ENCODE results near the gene LRP2.

DNA sequence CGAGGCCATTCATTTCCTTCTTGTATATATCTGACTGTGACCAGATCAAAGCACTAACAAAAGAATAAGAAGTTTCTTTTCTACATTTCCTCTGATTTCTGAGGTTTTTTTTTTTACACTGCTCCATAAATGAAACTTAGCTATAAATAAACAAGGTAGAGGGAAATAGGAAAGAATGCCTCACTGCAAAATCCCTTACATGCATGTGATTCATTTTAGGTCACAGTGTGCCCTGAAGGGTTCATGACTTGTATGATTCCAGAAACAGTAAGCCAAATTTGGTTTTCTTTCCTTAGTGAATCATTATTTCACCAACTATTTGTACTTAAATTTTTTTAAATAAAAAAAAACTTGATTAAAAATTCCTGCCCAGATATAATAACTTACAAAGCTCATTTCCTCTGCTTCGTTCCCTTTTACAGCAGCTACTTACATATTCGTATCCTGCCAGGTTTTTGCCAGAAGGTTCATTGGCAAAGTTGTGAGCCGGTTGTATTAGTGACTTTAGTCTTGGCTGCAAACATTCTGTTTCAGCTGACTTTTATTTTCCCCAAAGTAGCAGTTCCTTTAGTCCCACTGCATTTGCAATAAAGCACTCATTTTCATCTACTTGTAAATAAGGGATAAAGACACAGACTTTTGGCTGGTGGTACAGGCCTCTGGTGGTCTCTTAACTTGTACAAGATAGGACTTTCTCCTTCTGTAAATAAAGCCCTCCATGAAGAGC, 58.6 kb downstream of the LRP2 start:
- TF ChIP-seq YY1 (IDR thresholded peaks at IDR 0.05; ENCODE audit: low read depth) (no peak), TAF1 (IDR thresholded peaks at IDR 0.05; ENCODE audit: low read depth) (no peak), RAD21 (IDR thresholded peaks at IDR 0.05; ENCODE audit: low read depth) (no peak)

Measured in Ishikawa (cell line).